Vein endothelial cell (primary cell): ENCODE data around the gene ETV3. TPM values are rescaled to one million over a fixed set of nuclear protein-coding genes. Genes with fewer than 3 reads are reported as not detected.

ENCODE experiments used
- total RNA-seq: library from RNA; depleted of rRNA; stranded (reverse); fragments of >200 nt; gene quantifications from 2 replicates; pipeline ENCODE4 v1.2.3, GENCODE V29; 2012

ETV3 gene
- 18.9 and 22.6 TPM in 2 replicates for total RNA-seq

GRCh38 chr1:157138220-157139051, at the start of gene ETV3:
ETV3 (minus strand) TSS chr1:157138395; CDS start chr1:157136352, 2,043 bp downstream.

DNA sequence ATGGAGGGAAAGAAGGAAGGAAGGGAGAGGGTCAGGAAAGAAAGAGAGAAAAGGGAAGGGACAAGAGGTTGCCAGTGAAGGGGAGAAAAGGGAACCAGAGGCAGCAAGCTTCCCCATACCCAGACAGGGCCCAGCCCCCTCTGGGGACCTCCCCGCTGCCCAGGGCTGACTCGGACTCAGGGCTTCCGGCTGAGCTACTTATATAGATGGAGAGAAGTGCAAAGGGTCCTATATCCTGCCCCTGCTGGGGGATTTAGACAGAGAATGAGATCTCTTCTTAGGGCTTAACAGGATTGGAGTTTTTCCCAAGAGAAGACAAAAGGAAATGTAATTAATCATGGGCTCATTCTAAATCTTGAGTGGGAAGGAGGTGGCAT, 38.6 kb downstream of the ETV3 start, which contains the start of gene ETV3L:
TSS of gene ETV3L (minus strand) at position 176 of the 377 bp plus-strand sequence. CDS start 285 bp downstream, outside the sequence.

Other genes starting within 250 kb of the ETV3 start
- 46.9 and 49.6 TPM in 2 replicates for gene PEAR1, start 244.7 kb downstream of the ETV3 start, total RNA-seq
- gene LRRC71, start 217.8 kb downstream of the ETV3 start, total RNA-seq = 0.19 and 0.33 TPM in 2 replicates
- 32.7 and 34.0 TPM in 2 replicates for gene ARHGEF11, start 92.7 kb downstream of the ETV3 start, total RNA-seq
- gene ETV3L, start 38.6 kb downstream of the ETV3 start, total RNA-seq = not detected in 2 replicates